GM18505 (cell line): Measurements from ENCODE around the gene FCHO1.

Experiments
- ATAC-seq: cut with Tn5 transposase; IDR thresholded peaks from one replicate; pipeline ENCODE4 v1.9.1; 2021; ENCODE audit not compliant: unreplicated experiment
- POLR2A ChIP-seq: IDR thresholded peaks from 4 replicates; pipeline ENCODE4 v1.6.1; 2011; ENCODE audit warnings: borderline replicate concordance; ENCODE audit not compliant: insufficient read depth, insufficient read length; ENCODE audit errors: extremely low read depth

FCHO1 gene

GRCh38 chr19:17724655-17725054 lies 26.6 kb upstream of the FCHO1 start:
- no peak for TF ChIP-seq POLR2A

GRCh38 chr19:17725422-17726078 lies 25.7 kb upstream of the FCHO1 start:
- TF ChIP-seq POLR2A: no peak
- ATAC-seq: no peak

More at GRCh38 chr19:17724655-17725054, 26.6 kb upstream of the FCHO1 start:
- no peak for ATAC-seq

- no peak for TF ChIP-seq POLR2A
Measured at GRCh38 chr19:17726136-17726741, 25.0 kb upstream of the FCHO1 start.

GRCh38 chr19:17726964-17727773 lies 24.1 kb upstream of the FCHO1 start:
- no peak for TF ChIP-seq POLR2A

More at GRCh38 chr19:17726136-17726741, 25.0 kb upstream of the FCHO1 start:
- ATAC-seq: no peak

GRCh38 chr19:17727843-17728242 lies 23.4 kb upstream of the FCHO1 start:
- no peak for TF ChIP-seq POLR2A
- no peak for ATAC-seq

More at GRCh38 chr19:17726964-17727773, 24.1 kb upstream of the FCHO1 start:
- ATAC-seq: no peak

GRCh38 chr19:17733127-17733526 lies 18.1 kb upstream of the FCHO1 start:
- ATAC-seq: no peak
- no peak for TF ChIP-seq POLR2A

GRCh38 chr19:17734146-17734545 lies 17.1 kb upstream of the FCHO1 start:
- no peak for ATAC-seq
- TF ChIP-seq POLR2A: no peak

GRCh38 chr19:17735410-17735809 lies 15.9 kb upstream of the FCHO1 start:
- TF ChIP-seq POLR2A: no peak
- no peak for ATAC-seq

GRCh38 chr19:17737690-17738153 lies 13.6 kb upstream of the FCHO1 start:
- TF ChIP-seq POLR2A: no peak
- ATAC-seq: no peak

- no peak for ATAC-seq
- TF ChIP-seq POLR2A: peak; percentile 14
Measured at GRCh38 chr19:17739121-17739875, 12.0 kb upstream of the FCHO1 start.

GRCh38 chr19:17741456-17741855 lies 9.8 kb upstream of the FCHO1 start:
- no peak for ATAC-seq
- TF ChIP-seq POLR2A: no peak

- no peak for TF ChIP-seq POLR2A
- no peak for ATAC-seq
Measured at GRCh38 chr19:17743874-17744580, 7.2 kb upstream of the FCHO1 start.
